HFF-Myc (cell line): ENCODE results near the gene ATP5PB.
A peak's percentile ranks its signal among the peaks of the same experiment; 100 is the strongest.

ENCODE experiments used
- DNase-seq: peaks from one replicate; pipeline ENCODE4 v3.0.0-alpha.2; 2011; ENCODE audit warnings: low read depth; ENCODE audit errors: extremely low read depth
- H3K4me3 ChIP-seq: replicated peaks from 2 replicates; pipeline ENCODE4 v1.5.1; 2011; ENCODE audit warnings: low read depth, mild to moderate bottlenecking, control low read depth, low read length
- TF ChIP-seq, protein P1 (sequence below): IDR thresholded peaks from 2 replicates; pipeline ENCODE4 v1.5.1; 2012; ENCODE audit warnings: mild to moderate bottlenecking, low read depth, low read length, control low read depth; ENCODE audit errors: missing control alignments

Gene ATP5PB

DNA sequence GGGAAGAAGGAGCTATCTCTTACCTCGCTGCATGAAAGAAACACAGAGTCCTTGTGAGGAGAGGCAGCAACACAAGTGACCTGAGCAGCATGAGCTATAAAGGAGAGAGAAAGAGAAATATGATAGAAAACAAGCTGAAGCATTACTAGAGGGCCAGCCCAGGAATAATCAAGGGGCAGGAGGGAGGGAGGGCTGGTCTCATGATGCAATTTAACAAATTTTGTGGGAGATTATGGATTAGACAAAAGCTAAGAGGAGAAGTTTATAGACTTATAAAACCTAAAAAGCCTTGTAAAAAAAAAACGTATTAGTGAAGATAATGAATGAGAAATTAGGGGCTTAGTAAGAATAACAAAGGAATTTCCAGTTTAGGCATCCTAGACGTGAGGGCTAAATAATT, 5.2 kb upstream of the ATP5PB start:
- DNase-seq = no peak
- no peak overlapping the region for H3K4me3 ChIP-seq
- TF ChIP-seq, protein P1, sequence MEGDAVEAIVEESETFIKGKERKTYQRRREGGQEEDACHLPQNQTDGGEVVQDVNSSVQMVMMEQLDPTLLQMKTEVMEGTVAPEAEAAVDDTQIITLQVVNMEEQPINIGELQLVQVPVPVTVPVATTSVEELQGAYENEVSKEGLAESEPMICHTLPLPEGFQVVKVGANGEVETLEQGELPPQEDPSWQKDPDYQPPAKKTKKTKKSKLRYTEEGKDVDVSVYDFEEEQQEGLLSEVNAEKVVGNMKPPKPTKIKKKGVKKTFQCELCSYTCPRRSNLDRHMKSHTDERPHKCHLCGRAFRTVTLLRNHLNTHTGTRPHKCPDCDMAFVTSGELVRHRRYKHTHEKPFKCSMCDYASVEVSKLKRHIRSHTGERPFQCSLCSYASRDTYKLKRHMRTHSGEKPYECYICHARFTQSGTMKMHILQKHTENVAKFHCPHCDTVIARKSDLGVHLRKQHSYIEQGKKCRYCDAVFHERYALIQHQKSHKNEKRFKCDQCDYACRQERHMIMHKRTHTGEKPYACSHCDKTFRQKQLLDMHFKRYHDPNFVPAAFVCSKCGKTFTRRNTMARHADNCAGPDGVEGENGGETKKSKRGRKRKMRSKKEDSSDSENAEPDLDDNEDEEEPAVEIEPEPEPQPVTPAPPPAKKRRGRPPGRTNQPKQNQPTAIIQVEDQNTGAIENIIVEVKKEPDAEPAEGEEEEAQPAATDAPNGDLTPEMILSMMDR = no peak

DNA sequence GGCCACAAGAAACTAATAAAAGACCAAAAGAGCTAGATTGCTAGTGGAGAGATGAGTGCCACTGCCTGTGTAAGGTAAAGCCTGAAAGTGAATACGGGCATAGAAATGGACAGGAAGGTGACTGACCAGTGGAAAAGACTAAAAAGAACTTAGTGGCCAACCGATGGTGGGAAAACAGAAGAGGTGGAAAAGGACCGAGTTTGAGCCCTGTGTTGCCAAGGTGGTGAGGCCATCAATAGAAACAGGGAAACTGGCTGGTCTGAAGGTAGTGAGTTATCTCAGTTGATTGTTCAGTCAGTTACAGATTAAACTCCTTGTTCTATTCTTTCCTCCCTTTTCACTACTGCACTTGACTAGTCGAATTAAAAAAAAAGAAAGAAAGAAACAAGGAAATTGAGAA, 2.7 kb upstream of the ATP5PB start:
- DNase-seq = no peak
- H3K4me3 ChIP-seq = peak overlapping the region; percentile 96
- TF ChIP-seq, protein P1 = no peak

DNA sequence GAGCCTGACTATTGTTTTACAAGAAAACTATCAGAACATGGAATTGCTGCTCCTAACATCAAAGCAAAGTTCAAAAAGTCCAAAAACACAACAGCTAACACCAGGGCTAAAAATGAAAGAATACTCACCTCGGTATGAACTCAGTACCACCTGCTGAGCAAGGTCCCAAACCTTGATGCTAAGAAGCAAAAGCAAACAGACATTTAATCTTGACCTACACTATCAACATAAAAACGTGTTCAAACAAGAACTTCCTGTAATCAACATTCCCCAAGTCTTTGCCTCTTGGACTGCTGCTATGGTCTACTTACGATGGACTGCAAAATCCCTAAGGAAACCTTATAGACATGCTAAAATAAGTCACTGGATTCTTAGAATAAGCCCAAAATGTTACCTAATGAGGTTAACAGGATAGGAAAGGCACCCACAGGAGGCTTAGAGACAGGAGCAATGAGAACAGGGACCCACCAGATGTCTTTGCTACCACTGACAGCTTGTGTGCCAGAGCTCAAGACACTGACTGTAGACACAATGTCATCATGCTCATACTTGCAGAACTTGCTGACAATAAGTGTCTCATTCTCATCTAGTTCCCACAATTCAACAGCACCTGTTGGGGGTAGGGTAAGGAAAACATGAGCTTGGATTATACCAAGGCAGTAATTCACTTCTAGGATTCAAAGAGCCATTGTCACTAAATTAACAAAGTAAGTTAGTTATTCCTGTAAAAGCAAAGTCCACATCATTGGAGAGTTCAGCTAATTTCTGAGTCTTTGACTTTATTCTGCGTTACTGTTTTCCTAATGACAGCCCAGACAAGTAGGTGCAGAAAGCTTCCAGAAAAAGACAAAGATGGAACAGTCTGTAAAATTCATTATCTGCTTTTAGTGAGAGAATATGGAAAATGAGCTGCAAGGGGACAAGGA, 2.0 kb upstream of the ATP5PB start:
- peak overlapping the region; percentile 96 for H3K4me3 ChIP-seq
- TF ChIP-seq, protein P1 = no peak
- DNase-seq = no peak

DNA sequence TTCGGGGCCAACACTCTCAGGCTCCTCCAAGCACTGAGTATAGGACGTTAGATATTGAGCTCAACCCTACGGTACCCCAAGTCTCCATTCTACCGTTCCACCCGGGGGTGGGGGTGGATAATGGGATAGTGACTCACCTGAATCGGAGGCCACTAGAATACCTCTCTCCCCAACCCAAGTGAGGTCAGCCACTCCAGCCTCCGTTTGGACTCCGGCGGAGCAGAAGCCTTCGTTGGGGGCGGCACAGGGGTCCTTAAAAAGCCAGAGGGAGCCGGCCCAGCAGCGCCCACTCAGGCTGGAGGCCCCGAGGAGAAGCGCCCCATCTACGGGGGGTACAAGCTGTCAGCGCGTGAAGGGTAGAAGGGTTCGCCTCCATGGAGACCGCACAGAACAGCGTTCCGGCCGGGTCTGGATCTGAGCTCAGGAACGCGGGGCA, 764 bp upstream of the ATP5PB start:
- TF ChIP-seq, protein P1 = no peak
- DNase-seq = no peak
- H3K4me3 ChIP-seq = peak overlapping the region; percentile 96

DNA sequence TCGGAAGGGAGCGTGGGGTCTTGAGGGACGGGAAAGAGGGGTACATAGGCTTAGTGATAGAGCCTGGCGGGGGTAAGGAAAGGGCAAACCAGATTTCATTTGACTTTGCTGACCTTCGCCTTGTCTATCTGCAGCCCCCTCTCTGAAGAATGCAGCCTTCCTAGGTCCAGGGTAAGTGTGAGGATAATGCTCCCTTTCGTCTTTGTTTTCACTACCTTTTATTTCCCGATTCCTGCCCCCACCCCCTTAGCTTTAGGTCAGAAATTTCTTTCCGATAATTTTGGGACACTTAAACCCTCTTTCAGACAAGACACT, 396 bp downstream of the ATP5PB start:
- H3K4me3 ChIP-seq = peak overlapping the region; percentile 96
- DNase-seq = no peak
- TF ChIP-seq, protein P1 = no peak

DNA sequence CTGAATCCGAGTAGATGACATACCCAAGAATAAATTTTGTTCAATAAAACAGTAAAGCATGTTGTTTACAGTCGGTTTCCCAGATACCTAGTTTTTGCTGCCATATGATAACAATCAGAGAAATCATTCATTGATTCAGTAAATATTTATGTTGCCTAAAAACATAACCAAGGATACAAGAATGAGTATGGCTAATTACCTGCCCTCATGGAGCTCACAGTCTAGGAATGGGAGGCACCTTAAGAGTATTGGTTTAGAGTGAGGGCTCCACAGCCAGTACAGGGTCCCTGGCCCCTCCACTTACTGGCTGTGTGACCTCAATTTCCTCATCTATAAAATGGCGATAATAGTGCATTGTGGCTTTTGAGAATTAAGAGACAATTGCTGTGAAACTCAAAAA, 921 bp downstream of the ATP5PB start:
- DNase-seq = no peak

More for the DNA sequence above, 921 bp downstream of the ATP5PB start:
- H3K4me3 ChIP-seq = peak overlapping the region; percentile 96
- TF ChIP-seq, protein P1 = no peak
